IPS-18c (cell line): Measurements from ENCODE around the gene LMX1B.

ENCODE experiments used
- H3K4me3 ChIP-seq: 2 replicates; pipeline ENCODE4 v1.7.0; 2013; ENCODE audit warnings: low read depth, mild to moderate bottlenecking, low read length, moderate library complexity; ENCODE audit not compliant: insufficient read depth
- H3K9me3 ChIP-seq: one replicate; pipeline ENCODE4 v1.6.1; 2013; ENCODE audit warnings: mild to moderate bottlenecking, low read length, moderate library complexity; ENCODE audit not compliant: control insufficient read depth, insufficient read depth

Gene LMX1B

GRCh38 chr9:126677188-126678084 is 63.7 kb downstream of the LMX1B start:
- H3K9me3 ChIP-seq, result no peaks in the 10 kb centered on the region
- H3K4me3 ChIP-seq, result peak overlapping the region; percentile 31

GRCh38 chr9:126678989-126679388 is 65.3 kb downstream of the LMX1B start:
- no peaks in the 10 kb centered on the region for H3K9me3 ChIP-seq
- H3K4me3 ChIP-seq, result no peak overlapping the region

- no peak overlapping the region for H3K4me3 ChIP-seq
- no peaks in the 10 kb centered on the region for H3K9me3 ChIP-seq
Observed at GRCh38 chr9:126681336-126681735, 67.6 kb downstream of the LMX1B start.

- Histone ChIP-seq H3K4me3 (no peak overlapping the region), H3K9me3 (no peaks in the 10 kb centered on the region)
Observed at GRCh38 chr9:126682113-126682810, 68.5 kb downstream of the LMX1B start.

- no peaks in the 10 kb centered on the region for H3K9me3 ChIP-seq
- peak overlapping the region; percentile 20; the same call in 1 of the 2 replicates for H3K4me3 ChIP-seq
Observed at GRCh38 chr9:126682928-126683697, 69.4 kb downstream of the LMX1B start.

GRCh38 chr9:126683698-126684044 is 69.9 kb downstream of the LMX1B start:
- H3K4me3 ChIP-seq, result no peak overlapping the region
- no peaks in the 10 kb centered on the region for H3K9me3 ChIP-seq

GRCh38 chr9:126684345-126684744 is 70.6 kb downstream of the LMX1B start:
- Histone ChIP-seq H3K9me3 (no peaks in the 10 kb centered on the region), H3K4me3 (no peak overlapping the region)

GRCh38 chr9:126684965-126685465 is 71.3 kb downstream of the LMX1B start:
- Histone ChIP-seq H3K4me3 (no peak overlapping the region), H3K9me3 (no peaks in the 10 kb centered on the region)

GRCh38 chr9:126687930-126688461 is 74.3 kb downstream of the LMX1B start:
- H3K9me3 ChIP-seq, result no peaks in the 10 kb centered on the region
- H3K4me3 ChIP-seq, result no peak overlapping the region

- H3K4me3 ChIP-seq, result no peak overlapping the region
Observed at GRCh38 chr9:126688617-126689016, 74.9 kb downstream of the LMX1B start.

GRCh38 chr9:126689027-126689825 is 75.5 kb downstream of the LMX1B start:
- H3K4me3 ChIP-seq, result no peak overlapping the region
- no peaks in the 10 kb centered on the region for H3K9me3 ChIP-seq

More at GRCh38 chr9:126688617-126689016, 74.9 kb downstream of the LMX1B start:
- no peaks in the 10 kb centered on the region for H3K9me3 ChIP-seq

- Histone ChIP-seq H3K9me3 (no peaks in the 10 kb centered on the region), H3K4me3 (no peak overlapping the region)
Observed at GRCh38 chr9:126690431-126691051, 76.8 kb downstream of the LMX1B start.

- no peak overlapping the region for H3K4me3 ChIP-seq
- H3K9me3 ChIP-seq, result no peaks in the 10 kb centered on the region
Observed at GRCh38 chr9:126692041-126692758, 78.5 kb downstream of the LMX1B start.

GRCh38 chr9:126692759-126693427 is 79.2 kb downstream of the LMX1B start:
- Histone ChIP-seq H3K4me3 (no peak overlapping the region), H3K9me3 (no peaks in the 10 kb centered on the region)

- Histone ChIP-seq H3K9me3 (no peaks in the 10 kb centered on the region), H3K4me3 (no peak overlapping the region)
Observed at GRCh38 chr9:126693428-126693944, 79.8 kb downstream of the LMX1B start.
